CD14-positive monocyte (primary cell): ENCODE data around the gene HEPACAM2. TPM values are rescaled to one million over a fixed set of nuclear protein-coding genes. Genes with fewer than 3 reads are reported as not detected.

Experiments
- DNase-seq, 3 donors: peaks; one replicate each; pipeline ENCODE4 v3.0.0-alpha.2; 2011 to 2022
- H2AFZ ChIP-seq: 2 replicates; pipeline ENCODE4 v1.6.0; 2012; ENCODE audit warnings: mild to moderate bottlenecking, low read depth, low read length, inconsistent platforms; ENCODE audit not compliant: insufficient read depth, poor library complexity, severe bottlenecking
- H3K27ac ChIP-seq, 2 donors: 1 replicate in 1 of 2; 2 replicates in 1 of 2; pipeline ENCODE4 v1.5.1; 2012 to 2013; ENCODE audit warnings: low read length in 2 of 2, control low read depth in 1 of 2, inconsistent platforms in 1 of 2, low read depth in 1 of 2, mild to moderate bottlenecking in 1 of 2
- H3K27me3 ChIP-seq, 2 donors: one replicate each; pipeline versions ENCODE4 v1.6.0 to v1.6.1; 2011 to 2013; ENCODE audit warnings: low read length in 2 of 2; ENCODE audit not compliant: control insufficient read depth in 2 of 2, insufficient read depth in 2 of 2
- H3K36me3 ChIP-seq, 2 donors: replicated peaks in 1 of 2; 1 replicate in 1 of 2; 2 replicates in 1 of 2; pipeline versions ENCODE4 v1.5.1 to v1.6.1; 2012 to 2013; ENCODE audit warnings: low read length in 2 of 2, control low read depth in 1 of 2, inconsistent platforms in 1 of 2, mild to moderate bottlenecking in 1 of 2; ENCODE audit not compliant: insufficient read depth in 2 of 2, control insufficient read depth in 1 of 2
- H3K4me1 ChIP-seq, 2 donors: 1 replicate in 1 of 2; 2 replicates in 1 of 2; pipeline versions ENCODE4 v1.5.1 to v1.6.1; 2012 to 2013; ENCODE audit warnings: low read length in 2 of 2, control low read depth in 1 of 2, inconsistent platforms in 1 of 2, mild to moderate bottlenecking in 1 of 2, moderate library complexity in 1 of 2; ENCODE audit not compliant: insufficient read depth in 2 of 2, control insufficient read depth in 1 of 2
- H3K4me2 ChIP-seq: replicated peaks from 2 replicates; pipeline ENCODE3; 2012; ENCODE audit warnings: low read length, moderate library complexity, mild to moderate bottlenecking; ENCODE audit not compliant: poor library complexity, severe bottlenecking; ENCODE audit errors: extremely low read depth
- H3K4me3 ChIP-seq, 3 experiments: fragments of 200-600 bp in 1 of 3; sonication (generic) in 1 of 3; replicated peaks in 1 of 3; 1 replicate in 2 of 3; 2 replicates in 1 of 3; pipeline ENCODE4 v1.5.1; 2011 to 2013; ENCODE audit warnings: low read length in 3 of 3, mild to moderate bottlenecking in 3 of 3, control low read depth in 2 of 3, low read depth in 2 of 3, inconsistent platforms in 1 of 3, moderate library complexity in 1 of 3
- H3K79me2 ChIP-seq: 2 replicates; pipeline ENCODE4 v1.6.0; 2012; ENCODE audit warnings: mild to moderate bottlenecking, control low read depth, inconsistent platforms, low read length, moderate library complexity; ENCODE audit not compliant: insufficient read depth
- H3K9ac ChIP-seq: 2 replicates; pipeline ENCODE4 v1.6.0; 2017; ENCODE audit warnings: low read length, mild to moderate bottlenecking; ENCODE audit not compliant: insufficient read depth, poor library complexity, severe bottlenecking
- H3K9me3 ChIP-seq, 2 donors: replicated peaks in 1 of 2; 1 replicate in 1 of 2; 2 replicates in 1 of 2; pipeline versions ENCODE4 v1.5.1 to v1.6.1; 2012 to 2013; ENCODE audit warnings: low read length in 2 of 2, control low read depth in 1 of 2; ENCODE audit not compliant: control insufficient read depth in 1 of 2, insufficient read depth in 1 of 2
- H4K20me1 ChIP-seq: 2 replicates; pipeline ENCODE4 v1.6.0; 2012; ENCODE audit warnings: mild to moderate bottlenecking, low read length, control low read depth, moderate library complexity; ENCODE audit not compliant: insufficient read depth
- H3K27ac Mint-ChIP-seq, 7 donors: one replicate each; pipeline ENCODE4 v1.8.0; 2020; ENCODE audit warnings: mild to moderate bottlenecking in 7 of 7, mixed read lengths in 7 of 7, moderate library complexity in 6 of 7, inconsistent platforms in 2 of 7
- H3K27me3 Mint-ChIP-seq, 3 donors: one replicate each; pipeline ENCODE4 v1.8.0; 2021 to 2022; ENCODE audit warnings: low read depth in 3 of 3, mild to moderate bottlenecking in 3 of 3, mixed read lengths in 3 of 3, moderate library complexity in 3 of 3, inconsistent platforms in 1 of 3
- H3K36me3 Mint-ChIP-seq, 2 donors: one replicate each; pipeline ENCODE4 v1.8.0; 2020; ENCODE audit warnings: mixed read lengths in 2 of 2, inconsistent platforms in 1 of 2, mild to moderate bottlenecking in 1 of 2
- H3K4me1 Mint-ChIP-seq: one replicate; pipeline ENCODE4 v1.8.0; 2020; ENCODE audit warnings: mild to moderate bottlenecking, mixed read lengths
- H3K4me3 Mint-ChIP-seq, 2 donors: one replicate each; pipeline ENCODE4 v1.8.0; 2020; ENCODE audit warnings: mild to moderate bottlenecking in 2 of 2, mixed read lengths in 2 of 2, moderate library complexity in 1 of 2
- H3K9me3 Mint-ChIP-seq, 7 donors: one replicate each; pipeline ENCODE4 v1.8.0; 2020 to 2022; ENCODE audit warnings: mixed read lengths in 7 of 7, mild to moderate bottlenecking in 6 of 7, moderate library complexity in 6 of 7, inconsistent platforms in 2 of 7
- WGBS: methylation state at CpG from one replicate; pipeline ENCODE4 v1.1.5; 2013; ENCODE audit warnings: missing lambda C conversion rate; ENCODE audit not compliant: insufficient coverage; 5-methylcytosine and 5-hydroxymethylcytosine counted together
- intact Hi-C, 2 donors: fragments of 100-400 bp; cut with micrococcal nuclease; formaldehyde crosslinking; loops; one replicate each; pipeline versions ENCODE4 v1.15.0 to v1.15.1; 2023
- polyA plus RNA-seq, 3 donors: library from polyadenylated mRNA; depleted of rRNA in 1 of 3; unstranded in 2 of 3; stranded (reverse) in 1 of 3; fragments of 300-500 nt in 2 of 3; fragments of >200 nt in 1 of 3; fragmentation: Illumina TruSeq in 2 of 3; gene quantifications; 1 replicate in 2 of 3; 2 replicates in 1 of 3; pipeline ENCODE4 v1.2.3, GENCODE V29; 2012 to 2021
- TF ChIP-seq, protein P1 (sequence below): fragments of 200-600 bp; IDR thresholded peaks from one replicate; pipeline ENCODE4 v1.8.0; 2022; ENCODE audit warnings: antibody characterized with exemption, mild to moderate bottlenecking

Gene HEPACAM2
- polyA plus RNA-seq, 3 donors: 0.11 TPM; not detected in 2

DNA sequence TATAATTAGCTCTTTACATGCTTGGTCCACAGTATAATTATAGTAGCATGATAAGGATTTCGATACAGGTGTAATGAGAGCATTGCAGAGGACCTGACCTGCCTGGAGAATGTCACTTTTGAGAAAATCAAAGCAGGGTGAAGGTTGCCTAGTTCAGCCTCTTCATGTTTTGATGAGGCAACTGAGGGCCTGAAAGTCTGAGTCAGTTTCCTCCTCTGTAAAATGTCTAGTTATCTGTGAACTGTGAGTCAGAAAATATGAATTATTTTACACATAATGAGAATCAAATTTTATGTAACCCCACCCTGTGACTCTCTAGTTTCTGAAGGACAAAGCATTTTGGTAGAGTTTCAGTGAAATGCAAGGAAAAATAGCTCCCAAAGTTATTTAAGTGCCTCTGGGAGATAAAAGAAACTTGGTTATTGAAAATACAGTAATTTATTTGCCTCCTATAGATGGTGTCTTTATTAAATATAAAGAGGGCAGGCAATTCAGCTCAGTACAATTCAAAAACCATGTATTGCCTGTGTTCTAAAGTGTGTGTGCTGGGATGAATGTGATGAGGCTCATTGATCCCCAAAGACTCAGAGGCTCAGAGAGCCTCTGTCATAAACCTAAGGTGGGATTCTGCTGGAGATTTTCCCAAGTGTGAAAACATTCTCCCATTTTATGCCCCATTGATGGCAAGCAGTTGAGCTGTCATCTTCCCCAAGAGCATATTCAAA, 40.8 kb downstream of the HEPACAM2 start:
- no peak overlapping the region for H3K27ac Mint-ChIP-seq
- TF ChIP-seq, protein P1, sequence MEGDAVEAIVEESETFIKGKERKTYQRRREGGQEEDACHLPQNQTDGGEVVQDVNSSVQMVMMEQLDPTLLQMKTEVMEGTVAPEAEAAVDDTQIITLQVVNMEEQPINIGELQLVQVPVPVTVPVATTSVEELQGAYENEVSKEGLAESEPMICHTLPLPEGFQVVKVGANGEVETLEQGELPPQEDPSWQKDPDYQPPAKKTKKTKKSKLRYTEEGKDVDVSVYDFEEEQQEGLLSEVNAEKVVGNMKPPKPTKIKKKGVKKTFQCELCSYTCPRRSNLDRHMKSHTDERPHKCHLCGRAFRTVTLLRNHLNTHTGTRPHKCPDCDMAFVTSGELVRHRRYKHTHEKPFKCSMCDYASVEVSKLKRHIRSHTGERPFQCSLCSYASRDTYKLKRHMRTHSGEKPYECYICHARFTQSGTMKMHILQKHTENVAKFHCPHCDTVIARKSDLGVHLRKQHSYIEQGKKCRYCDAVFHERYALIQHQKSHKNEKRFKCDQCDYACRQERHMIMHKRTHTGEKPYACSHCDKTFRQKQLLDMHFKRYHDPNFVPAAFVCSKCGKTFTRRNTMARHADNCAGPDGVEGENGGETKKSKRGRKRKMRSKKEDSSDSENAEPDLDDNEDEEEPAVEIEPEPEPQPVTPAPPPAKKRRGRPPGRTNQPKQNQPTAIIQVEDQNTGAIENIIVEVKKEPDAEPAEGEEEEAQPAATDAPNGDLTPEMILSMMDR: no peak
- Histone ChIP-seq H3K27me3 (peaks cover 2 to 28% of the 10 kb centered on the region in 2 donors), H3K36me3 (no peaks in the 10 kb centered on the region), H3K9me3 (no peaks in the 10 kb centered on the region), H3K79me2 (no peaks in the 10 kb centered on the region), H3K9ac (no peak overlapping the region), H4K20me1 (no peaks in the 10 kb centered on the region), H3K4me3 (no peak overlapping the region), H2AFZ (no peak overlapping the region), H3K4me2 (no peak overlapping the region), H3K4me1 (no peaks in the 10 kb centered on the region), H3K27ac (no peak overlapping the region)
- H3K36me3 Mint-ChIP-seq: no peaks in the 10 kb centered on the region
- H3K4me1 Mint-ChIP-seq: no peaks in the 10 kb centered on the region
- intact Hi-C loops: no loop called here
- peak in 1 of 3 donors; percentile 28 for DNase-seq
- H3K9me3 Mint-ChIP-seq: no peaks in the 10 kb centered on the region
- WGBS: no CpG with 5 or more reads among the region's 1 CpG
- peak overlapping the region in 1 of 2 donors; percentile 5 for H3K4me3 Mint-ChIP-seq
- H3K27me3 Mint-ChIP-seq: peaks cover 7 to 14% (median 10%) of the 10 kb centered on the region in 3 donors

DNA sequence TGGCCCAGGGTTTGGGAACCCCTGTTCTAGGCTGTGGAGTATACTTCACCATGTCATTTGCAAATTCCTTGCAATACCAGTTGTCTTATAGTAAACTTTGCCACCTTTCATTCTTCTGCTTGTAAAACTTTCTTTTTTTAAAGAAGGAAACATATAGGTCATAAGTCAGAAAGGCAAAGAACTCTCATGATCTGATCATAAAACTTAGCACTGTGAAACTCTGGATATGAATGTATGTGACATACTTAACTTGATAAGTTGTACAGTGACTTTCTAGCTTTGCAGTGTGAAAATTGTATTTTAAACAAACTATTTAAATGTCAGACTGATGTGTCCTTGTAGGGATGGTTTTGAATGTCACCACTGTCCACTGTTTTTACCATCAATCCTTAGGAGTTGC, 47.1 kb downstream of the HEPACAM2 start:
- TF ChIP-seq, protein P1: no peak
- Histone ChIP-seq H4K20me1 (no peaks in the 10 kb centered on the region), H3K79me2 (no peaks in the 10 kb centered on the region), H3K4me3 (no peak overlapping the region), H2AFZ (no peak overlapping the region), H3K27ac (no peak overlapping the region), H3K4me1 (no peaks in the 10 kb centered on the region), H3K36me3 (no peaks in the 10 kb centered on the region), H3K9ac (no peak overlapping the region), H3K9me3 (peaks cover 0 to 3% of the 10 kb centered on the region in 2 donors), H3K27me3 (peaks cover 0 to 9% of the 10 kb centered on the region in 2 donors), H3K4me2 (no peak overlapping the region)
- peaks cover 2% of the 10 kb centered on the region for H3K4me1 Mint-ChIP-seq
- H3K9me3 Mint-ChIP-seq: peaks cover 0 to 6% (median 1%) of the 10 kb centered on the region in 7 donors
- H3K27ac Mint-ChIP-seq: no peak overlapping the region
- H3K4me3 Mint-ChIP-seq: no peak overlapping the region
- DNase-seq: no peak
- peaks cover 3 to 7% (median 6%) of the 10 kb centered on the region in 3 donors for H3K27me3 Mint-ChIP-seq
- H3K36me3 Mint-ChIP-seq: no peaks in the 10 kb centered on the region
- intact Hi-C loops: no loop called here
